ENCODE measurements around the gene KRT74. TPM values are rescaled to one million over a fixed set of nuclear protein-coding genes. Genes with fewer than 3 reads are reported as not detected.

The KRT74 gene
- total RNA-seq, 4 donors from 2014 or later: not detected

GRCh38 chr12:52615208-52615868 lies 41.7 kb upstream of the KRT74 start:
- TF ChIP-seq CTCF (IDR thresholded peaks at IDR 0.05; ENCODE audit: low read depth): no peak

DNA sequence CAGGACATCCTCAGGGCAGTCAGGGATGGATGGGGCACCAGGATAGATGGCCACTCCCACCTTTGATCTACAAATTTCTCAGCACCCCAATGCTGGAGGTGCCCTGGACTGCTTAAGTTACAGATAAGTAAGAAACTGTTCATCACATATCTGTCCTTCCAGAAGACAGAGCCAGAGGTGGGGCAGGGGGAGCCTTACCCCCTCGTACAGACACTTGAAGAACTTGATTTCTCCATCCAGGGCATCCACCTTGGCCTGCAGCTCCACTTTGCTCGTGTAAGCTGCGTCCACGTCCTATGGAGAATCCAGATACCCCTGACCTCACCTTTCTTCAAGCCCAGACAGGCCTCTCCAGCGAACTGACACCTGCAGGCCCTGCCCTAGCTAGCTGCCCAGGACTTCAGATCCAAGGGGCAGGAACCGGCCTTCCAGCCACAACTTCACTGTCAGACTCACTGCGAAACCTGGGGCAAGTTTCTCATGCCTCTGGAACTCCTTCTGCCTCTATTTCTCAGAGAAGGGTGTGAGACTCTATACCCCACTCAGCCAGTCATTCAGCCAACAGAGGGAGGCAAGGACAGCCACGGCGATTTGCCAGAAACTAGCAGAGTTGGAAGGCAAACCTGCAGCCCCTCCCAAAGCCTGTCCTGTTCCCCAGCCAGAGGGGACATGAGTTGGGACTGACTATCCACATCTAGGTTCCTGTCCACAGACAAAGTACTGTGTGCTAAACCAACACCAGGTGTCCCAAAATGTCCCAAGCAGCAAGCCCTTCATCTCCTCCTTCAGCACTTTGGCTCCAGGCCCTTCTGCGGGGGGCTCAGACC lies 41.0 kb upstream of the KRT74 start:
- TF ChIP-seq CTCF (IDR thresholded peaks at IDR 0.05; ENCODE audit: low read depth): no peak

DNA sequence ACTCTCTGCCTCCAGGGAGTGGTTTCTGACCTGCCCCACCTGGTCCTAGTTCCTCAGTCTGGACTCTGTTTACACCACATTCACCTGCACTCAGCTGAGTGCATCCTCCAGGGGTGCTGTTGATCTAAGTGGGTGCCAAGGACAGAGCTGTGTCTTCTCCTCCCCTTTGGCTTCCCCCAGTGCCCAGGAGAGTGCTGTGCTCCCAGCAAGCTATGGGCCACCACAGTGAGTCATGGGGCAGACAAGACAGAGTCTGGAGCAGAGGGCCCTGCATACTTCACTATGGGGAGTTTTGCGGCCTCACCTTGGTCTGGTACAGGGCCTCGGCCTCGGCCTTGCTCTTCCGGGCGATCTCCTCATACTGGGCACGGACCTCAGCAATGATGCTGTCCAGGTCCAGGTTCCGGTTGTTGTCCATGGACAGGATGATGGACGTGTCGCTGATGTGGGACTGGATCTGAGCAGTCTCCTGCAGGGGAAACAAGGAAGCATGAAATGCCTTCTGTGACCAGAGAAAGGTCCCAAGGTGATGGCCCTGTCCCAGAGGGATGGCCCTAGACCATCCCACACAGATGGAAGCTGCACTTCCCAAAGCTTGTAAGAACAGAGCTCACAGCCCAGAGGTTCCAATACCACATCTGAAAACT lies 39.9 kb upstream of the KRT74 start:
- no peak for TF ChIP-seq CTCF (IDR thresholded peaks at IDR 0.05; ENCODE audit: low read depth)

GRCh38 chr12:52612431-52613383 lies 39.1 kb upstream of the KRT74 start:
- no peak for TF ChIP-seq CTCF (IDR thresholded peaks at IDR 0.05; ENCODE audit: low read depth)

DNA sequence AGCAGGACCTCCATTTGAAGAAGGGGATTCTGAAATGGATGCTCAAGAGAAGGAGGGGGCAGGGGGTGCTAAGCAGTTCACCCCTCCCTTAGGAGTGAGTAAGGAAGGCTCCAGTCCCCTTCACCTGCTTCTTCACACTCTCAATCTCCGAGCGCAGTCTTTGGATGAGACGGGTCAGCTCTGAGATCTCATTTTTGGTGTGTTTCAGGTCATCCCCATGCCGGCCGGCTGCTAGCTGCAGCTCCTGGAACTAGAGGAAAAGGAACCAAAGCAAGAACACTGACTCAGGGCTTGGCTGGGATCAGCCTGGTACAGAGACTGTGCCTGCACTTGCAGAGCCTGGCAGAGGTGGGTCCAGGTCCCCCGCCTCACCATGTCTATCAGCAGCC lies 37.4 kb upstream of the KRT74 start:
- no peak for TF ChIP-seq CTCF (IDR thresholded peaks at IDR 0.05; ENCODE audit: low read depth)

DNA sequence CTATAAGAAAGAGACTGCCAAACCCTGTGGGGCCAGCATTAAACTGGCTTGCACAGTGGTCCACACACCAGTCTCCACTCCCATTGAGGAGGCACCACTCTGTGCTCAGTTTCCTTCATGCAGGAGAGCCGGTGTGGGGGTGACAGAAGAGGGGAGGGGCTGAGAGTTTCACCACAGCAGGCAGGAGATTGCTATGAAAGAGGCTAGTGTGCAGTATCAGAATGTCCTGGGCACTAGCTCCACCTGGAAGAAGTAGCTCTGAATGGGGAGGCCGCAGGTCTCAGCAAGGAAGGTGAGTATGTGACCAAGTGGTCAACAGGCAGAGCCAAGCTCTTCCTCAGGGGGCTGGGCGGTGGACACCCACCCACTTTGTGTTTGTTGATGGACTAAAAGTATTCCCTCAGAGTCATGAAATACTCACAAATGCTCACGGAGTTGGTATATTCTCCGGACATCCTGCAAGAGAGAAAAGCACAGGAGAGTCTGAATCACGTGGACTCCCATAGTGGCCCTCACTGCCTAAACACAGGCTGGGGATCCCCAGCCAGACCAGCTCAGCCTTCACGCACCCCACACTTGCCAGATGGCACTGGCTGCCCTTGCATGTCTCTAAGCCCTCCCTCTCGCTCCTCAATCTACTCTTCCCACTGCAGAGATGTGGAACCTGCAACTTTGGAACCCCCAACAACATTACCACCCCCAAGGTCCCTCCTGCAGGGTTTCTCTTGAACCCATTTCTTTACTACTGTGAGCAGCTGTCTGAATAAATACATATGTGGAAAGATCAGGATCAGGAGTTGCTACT lies 35.4 kb upstream of the KRT74 start:
- no peak for TF ChIP-seq CTCF (IDR thresholded peaks at IDR 0.05; ENCODE audit: low read depth)

Data from subcutaneous adipose tissue (tissue), 4 donors.